ENCODE results near the gene CSDE1. TPM values are rescaled to one million over a fixed set of nuclear protein-coding genes. Genes with fewer than 3 reads are reported as not detected.
A peak's percentile ranks its signal among the peaks of the same experiment; 100 is the strongest.
"Not testable (repeated sequence)": the region's sequence is repeated elsewhere in the genome, so short reads cannot be mapped to it uniquely, and the experiment has no call there.

Gene CSDE1
- total RNA-seq, 1 donor from 2014 or later: 592 TPM

DNA sequence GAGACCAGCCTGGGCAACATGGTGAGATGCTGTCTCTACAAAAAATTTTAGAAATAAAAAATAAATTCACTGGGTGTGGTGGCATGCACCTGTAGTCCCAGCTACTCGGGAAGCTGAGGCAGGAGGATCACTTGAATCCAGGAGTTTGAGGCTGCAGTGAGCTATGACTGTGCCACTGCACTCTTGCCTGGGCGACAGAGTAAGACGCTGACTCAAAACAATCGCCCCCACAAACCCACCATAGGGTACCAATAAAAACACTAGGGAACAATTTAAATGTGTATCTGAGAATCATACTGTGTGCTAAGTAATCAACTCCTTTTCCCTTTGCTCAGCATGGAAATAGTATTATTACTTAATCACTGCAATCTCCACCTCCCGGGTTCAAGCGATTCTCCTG is 4.1 kb downstream of the CSDE1 start:
- DNase-seq (ENCODE audit: low spot score); intact Hi-C loops (cut with DNase I); ATAC-seq: not testable (repeated sequence)

DNA sequence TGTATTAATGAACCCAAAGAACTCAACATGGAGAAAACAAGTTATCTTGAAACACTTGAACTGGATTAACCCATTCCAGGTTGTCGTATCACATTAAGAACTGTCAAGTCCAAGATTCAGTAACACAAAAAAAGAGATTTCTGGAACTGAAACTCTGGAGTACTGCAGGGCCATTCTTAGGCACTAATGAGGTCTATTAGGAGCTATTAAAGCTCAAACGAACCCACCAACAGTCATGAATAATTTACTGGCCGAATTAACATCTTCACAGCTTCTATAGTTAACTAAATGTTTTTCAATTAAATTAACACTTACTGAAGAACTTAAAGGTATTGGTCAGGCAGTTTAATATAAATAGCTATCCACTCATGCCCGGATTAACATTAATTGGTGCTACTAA is 4.6 kb downstream of the CSDE1 start:
- ATAC-seq: no peak
- intact Hi-C loops (cut with DNase I): no loop called here
- no peak for DNase-seq (ENCODE audit: low spot score)

DNA sequence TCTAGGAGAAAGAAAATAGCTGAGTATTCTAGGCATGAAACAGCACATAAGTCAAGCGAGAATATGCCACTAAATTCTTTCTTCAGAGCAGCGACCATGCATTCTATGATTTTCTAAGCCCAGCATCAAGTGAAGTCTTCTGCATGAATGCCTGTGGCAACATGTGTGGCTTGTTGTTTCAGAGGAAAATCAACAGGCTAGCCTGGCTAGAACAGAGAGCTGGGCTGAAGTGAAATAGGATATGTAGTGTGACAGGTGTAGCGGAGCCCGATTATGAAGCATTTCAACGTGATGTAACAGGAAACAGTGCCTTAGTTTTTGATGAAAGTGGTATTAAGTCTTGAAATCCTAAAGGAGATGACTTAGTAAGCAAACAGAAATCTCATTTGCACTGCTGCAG is 7.0 kb downstream of the CSDE1 start:
- ATAC-seq (no peak), DNase-seq (ENCODE audit: low spot score) (no peak)
- intact Hi-C loops (cut with DNase I): no loop called here

DNA sequence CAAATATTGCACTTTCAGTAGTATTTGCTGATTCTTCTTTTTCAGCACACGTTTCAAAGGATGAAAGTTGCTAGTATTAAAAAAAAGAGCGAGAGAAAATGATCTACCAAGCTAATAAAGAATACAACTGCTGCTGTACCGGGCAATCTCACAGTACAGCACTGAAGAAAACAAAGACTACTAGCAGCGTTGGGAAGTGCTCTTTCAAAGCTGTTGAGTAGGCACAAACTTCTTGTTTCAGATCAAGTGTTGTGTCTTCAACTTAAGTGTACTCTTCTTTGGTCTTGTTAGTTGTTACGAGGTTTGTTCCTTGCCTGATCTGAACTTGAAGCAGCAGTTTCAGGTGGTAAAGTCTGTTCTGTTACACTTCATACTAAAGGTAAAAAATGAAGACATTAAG is 7.9 kb downstream of the CSDE1 start:
- DNase-seq (ENCODE audit: low spot score) (no peak), ATAC-seq (no peak)
- intact Hi-C loops (cut with DNase I): no loop called here

DNA sequence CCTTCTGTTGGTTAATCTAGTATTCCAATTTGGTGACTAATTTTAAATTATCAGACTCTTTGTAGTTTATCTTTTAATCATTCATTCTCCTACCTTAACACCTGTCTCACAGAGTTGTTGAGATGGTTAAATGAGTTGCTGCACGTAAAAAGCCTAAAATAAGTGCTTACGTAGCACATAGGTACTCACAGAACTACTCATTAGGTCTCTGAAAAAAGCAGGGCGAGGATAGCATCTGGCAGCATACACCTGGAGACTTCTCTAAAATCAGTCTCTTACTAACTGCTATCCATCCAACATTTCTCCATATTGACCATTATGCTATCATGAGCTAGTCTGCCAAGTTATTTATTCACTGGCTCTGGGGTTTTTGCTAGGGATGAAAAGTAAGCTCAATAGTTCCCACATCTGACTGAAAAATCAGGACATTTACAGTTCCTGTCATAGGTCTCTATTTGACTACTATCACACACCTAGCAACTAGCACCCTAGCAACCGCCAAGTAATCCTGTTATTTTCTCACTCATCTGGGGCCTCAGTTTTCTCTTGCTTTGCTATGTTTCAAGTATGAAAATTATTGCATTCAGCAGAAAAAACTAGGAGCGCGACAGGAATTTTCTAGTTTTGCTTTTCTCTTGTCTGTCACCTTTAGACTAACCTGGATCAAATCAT is 11.2 kb downstream of the CSDE1 start:
- intact Hi-C loops (cut with DNase I): no loop called here
- no peak for DNase-seq (ENCODE audit: low spot score)
- no peak for ATAC-seq

DNA sequence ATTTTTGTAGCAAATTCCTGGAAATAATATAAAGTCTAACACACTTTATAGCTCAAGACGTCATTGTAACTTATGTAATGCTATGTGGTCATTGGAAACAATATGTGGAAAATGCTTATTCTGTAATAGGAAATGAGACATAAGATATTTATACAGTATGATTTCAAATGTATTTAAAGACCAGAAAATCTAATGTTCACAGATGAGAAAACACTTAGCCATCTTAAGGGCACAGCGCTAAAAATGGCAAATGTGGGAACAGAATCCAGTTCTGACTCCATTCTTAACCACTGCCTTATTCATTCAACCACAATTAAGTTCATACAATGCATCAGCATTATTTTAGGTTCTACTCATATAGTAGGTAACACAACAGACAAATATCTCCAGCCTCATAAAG is 12.5 kb downstream of the CSDE1 start:
- DNase-seq (ENCODE audit: low spot score): no peak

DNA sequence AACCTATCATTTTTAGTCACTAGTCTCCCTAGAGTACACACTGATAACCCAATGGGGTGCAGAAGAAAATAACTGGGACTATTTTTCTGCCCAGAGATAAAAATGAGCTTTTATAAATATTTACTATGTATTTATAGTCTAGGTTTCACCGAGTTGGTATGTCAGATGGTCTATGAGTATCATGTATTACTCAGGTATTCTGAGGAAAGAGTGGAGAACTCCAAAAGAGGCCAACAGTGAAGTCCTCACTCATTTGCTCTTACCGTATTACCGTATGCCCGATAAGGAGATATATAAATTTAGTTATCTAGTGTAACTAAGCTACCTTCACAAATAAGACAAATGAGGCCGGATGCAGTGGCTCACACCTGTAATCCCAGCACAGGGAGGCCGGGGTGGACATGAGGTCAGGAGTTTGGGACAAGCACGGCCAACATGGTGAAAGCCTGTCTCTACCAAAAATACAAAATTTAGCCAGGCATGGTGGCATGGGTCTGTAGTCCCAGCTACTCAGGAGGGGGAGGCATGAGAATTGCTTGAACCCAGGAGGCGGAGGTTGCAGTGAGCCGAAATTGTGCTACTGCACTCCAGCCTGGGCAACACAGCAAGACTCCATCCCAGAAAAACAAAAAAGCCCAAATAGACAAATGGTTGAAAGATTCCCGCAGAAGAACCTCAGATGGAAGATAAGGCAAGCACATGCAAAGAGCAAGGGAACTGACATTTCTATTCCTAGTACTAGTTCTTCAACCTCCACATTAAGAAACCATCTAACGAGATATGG is 15.6 kb downstream of the CSDE1 start:
- intact Hi-C loops (cut with DNase I): no loop called here
- ATAC-seq (no peak), DNase-seq (ENCODE audit: low spot score) (no peak)

More for the DNA sequence above, 12.5 kb downstream of the CSDE1 start:
- intact Hi-C loops (cut with DNase I): no loop called here
- ATAC-seq: no peak

DNA sequence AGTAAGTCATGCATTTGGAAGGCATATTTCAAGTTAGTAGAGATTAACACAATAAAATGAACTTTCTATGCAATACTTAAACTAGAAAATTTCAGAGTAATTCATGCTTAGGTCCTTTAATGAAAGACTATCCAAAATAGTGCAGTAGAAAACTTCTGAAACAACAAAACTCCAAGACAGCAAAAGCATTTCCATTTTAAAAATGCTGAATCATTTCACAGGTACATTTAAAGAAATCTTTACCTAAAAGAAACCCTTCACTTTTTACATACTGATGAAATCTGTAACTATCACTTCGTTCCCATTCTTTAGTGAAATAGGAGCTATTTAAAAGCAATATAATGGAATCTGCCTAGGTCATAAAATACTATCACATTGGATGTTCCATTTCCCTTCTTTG is 17.5 kb downstream of the CSDE1 start:
- DNase-seq (ENCODE audit: low spot score): no peak
- intact Hi-C loops (cut with DNase I): no loop called here
- ATAC-seq: no peak

DNA sequence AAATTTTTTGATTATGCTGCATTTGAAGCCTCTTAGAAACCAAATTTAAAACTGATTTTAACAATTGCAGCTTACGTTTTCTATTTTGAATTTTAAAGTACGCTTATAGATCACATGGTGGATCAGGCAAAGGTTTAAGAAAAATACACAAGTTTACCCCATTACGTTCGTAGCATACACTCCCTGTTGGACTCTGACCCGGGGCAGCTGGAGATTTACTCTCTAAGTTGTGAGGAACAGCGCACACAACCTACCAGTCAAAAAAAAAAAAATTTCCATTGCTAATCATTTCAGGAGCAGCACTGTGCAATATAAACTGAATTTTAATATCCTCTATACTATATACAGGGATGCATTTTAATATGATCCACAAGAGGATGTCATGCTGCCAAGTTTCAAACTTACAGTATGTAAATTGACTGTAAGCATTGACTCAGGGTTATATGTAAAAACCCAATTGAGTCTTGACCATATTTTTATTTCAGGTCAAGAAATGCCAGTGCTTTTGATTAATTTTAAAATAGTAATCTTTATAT is 20.4 kb downstream of the CSDE1 start:
- ATAC-seq (no peak), DNase-seq (ENCODE audit: low spot score) (no peak)
- intact Hi-C loops (cut with DNase I): no loop called here

DNA sequence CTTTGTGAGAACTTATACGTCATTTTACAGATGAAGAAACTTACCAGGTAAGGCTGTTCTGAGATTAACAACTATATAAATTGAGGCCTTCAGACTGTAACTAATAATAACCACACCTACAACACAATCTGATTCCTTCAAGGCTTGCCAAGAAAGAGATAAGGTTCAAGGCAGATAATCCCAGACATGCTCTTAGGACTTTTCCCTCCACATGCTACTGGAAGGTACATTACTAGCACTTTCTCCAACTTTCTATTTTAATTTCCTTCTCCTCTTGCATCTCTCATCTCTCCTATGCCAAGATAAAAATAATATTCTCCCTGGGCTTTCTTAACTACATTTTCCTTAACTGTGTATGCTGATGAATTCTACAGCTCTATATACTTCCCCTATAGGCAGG is 22.3 kb downstream of the CSDE1 start:
- DNase-seq (ENCODE audit: low spot score) (no peak), ATAC-seq (no peak)
- intact Hi-C loops (cut with DNase I): no loop called here

DNA sequence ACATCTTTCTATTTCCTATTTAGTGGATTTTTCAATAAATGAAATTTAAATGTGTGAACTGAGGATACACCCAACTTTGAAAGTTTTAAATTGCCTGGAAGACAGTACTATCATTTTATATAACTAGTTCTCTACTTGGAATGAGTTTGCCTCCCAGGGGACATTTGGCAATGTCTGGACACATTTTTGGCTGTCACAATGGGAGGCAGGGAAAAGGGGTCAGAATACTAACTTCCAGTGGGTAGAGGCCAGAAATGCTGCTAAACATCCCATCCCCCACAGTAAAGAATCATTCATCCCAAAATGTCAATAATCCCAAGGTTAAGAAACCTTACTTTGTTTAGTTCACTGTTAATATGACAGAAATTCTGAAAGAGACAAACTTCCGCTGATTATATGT is 28.0 kb downstream of the CSDE1 start:
- DNase-seq (ENCODE audit: low spot score): no peak
- ATAC-seq: no peak
- intact Hi-C loops (cut with DNase I): no loop called here

DNA sequence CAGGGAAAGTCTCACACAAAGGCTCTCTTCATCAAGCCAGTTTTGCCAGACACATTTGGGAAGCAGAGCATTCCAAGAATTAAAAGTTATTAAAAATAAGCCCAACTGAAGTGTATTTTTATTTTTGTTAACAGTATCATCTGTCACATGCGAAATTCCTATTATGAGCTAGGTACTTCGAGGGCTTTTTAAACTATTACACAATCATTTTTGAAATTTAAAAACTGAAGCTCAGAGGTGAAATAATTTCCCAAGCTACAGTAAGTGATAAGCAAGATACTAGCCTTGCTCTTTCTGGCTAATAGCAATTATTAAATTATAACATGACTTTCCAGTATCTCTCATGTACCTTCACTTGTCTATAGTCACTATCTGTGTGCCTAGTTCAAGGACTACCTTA is 29.2 kb downstream of the CSDE1 start:
- ATAC-seq (no peak), DNase-seq (ENCODE audit: low spot score) (no peak)
- intact Hi-C loops (cut with DNase I): no loop called here

DNA sequence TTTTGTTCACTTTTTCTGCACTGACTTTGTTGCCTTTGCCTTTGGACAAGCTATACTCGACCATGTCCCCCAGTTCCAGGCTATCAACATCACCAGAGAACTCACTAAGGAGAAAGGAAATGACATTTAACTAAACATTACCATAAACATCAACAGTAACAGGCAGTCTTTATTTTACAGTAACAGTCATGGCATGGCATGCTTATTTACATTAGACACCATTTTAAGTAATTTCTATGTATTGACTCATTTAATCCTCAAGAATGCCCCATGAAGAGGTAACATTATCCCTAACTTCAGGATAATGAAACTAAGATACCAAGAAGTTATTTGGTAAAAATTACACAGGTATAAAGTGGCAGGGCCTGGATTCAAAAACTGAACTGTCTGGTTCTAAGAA is 32.6 kb downstream of the CSDE1 start:
- ATAC-seq: no peak

DNA sequence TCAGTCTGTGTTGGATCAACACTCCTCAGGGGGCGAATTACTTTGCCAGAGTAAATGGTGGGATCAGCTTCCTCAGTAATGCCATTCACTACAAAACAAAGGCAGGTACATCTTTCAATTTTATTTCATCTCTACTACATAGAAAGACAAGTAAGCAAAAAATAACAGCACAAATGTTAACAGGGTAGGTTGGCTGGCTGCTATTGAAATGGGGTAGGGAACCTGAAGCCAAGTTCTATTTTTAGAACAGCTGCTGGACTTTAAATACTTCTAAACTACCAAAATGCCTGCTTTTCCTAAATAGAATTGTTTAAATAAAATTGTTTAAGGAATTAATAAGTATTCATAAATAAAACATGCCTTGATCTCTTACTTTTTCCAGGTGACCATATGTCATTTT is 33.9 kb downstream of the CSDE1 start:
- ATAC-seq: no peak
- intact Hi-C loops (cut with DNase I): no loop called here
- no peak for DNase-seq (ENCODE audit: low spot score)

More for the DNA sequence above, 32.6 kb downstream of the CSDE1 start:
- intact Hi-C loops (cut with DNase I): no loop called here
- DNase-seq (ENCODE audit: low spot score): no peak

DNA sequence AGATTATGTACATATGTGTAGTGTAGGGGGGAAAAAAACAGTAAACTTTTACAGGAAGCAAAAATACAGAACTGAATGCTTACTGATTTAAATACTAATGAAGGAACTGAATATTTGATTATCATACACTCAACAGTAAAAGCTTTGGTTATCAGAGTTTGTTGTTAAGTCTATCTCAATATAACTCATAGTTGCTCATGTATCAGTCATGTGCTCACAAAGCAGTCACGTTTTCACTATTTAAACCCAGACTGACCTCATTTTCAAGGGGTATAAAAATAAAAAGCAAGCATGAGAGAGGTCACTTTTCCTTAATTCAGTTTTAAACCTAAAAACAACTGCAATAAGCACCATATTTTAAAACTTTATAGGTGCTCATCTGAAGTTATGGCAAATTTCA is 34.3 kb downstream of the CSDE1 start:
- intact Hi-C loops (cut with DNase I): no loop called here
- ATAC-seq (no peak), DNase-seq (ENCODE audit: low spot score) (no peak)

DNA sequence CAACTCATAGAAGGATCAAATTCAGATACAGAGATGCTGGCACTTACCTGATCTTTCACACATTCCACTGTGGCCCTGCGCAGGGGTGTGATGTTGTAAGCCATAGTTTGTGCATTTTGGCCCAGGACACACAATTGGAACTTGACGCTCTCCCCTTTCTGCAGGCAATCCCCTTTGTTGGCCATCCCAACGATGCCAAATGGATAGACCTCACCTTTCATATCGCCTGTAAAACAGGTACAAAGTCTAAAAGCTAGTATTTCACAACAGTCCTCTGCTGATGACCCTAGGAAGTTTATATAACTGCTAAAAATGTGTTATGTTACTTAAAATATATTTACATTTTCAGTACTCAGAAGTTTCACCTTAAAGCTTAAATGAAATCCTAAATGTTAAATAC is 37.3 kb downstream of the CSDE1 start:
- ATAC-seq (no peak), DNase-seq (ENCODE audit: low spot score) (no peak)
- intact Hi-C loops (cut with DNase I): no loop called here

DNA sequence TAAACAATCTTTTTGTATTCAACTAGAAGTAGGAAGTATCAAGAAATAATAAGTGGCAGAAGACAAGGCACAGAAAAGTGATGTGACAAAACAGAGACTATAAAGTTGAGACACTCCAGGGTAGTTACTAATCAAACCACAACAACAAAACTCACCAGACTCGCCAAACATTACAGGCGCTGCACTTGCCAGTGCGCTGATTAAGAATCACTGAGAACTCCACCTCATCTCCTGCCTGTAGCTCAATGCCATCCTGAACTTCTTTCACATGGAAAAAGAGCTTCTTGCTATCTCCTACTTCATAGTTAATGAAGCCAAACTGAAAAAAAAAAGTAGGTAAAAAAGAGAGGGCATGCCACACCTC is 38.4 kb downstream of the CSDE1 start:
- no peak for DNase-seq (ENCODE audit: low spot score)
- ATAC-seq: no peak
- intact Hi-C loops (cut with DNase I): no loop called here

DNA sequence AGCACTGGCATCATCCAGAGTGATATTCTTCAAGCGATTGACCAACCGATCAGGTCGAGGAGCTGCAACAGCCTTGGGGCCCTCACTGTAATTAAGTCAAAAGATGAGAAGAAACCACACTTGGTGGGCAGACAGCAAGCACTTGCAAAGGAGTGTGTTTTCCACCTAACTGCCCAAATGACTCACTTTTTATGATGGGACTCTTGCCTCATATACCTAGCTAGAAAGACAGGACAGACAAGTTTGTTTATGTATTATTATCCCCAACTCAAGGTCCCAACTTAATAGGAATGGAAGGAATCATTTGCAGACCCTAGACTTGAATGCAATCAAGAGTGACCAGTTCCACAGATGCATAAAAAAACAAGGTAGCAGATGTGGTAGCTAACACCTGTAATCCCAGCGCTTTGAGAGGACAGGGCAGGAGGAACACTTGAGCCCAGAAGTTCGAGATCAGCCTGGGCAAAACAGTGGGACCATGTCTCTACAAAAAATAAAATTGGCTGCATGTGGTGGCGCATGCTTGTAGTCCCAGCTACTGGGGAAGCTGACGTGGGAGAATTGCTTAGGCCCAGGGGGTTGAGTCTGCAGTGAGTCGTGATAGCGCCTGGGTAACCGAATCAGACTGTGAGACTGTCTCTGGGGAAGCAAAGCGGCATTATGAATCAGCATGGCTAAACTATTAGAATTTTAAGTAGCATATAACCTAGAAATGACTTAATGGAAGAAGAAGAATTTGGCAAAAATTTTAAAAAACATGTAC is 38.9 kb downstream of the CSDE1 start:
- no peak for ATAC-seq
- intact Hi-C loops (cut with DNase I): no loop called here

DNA sequence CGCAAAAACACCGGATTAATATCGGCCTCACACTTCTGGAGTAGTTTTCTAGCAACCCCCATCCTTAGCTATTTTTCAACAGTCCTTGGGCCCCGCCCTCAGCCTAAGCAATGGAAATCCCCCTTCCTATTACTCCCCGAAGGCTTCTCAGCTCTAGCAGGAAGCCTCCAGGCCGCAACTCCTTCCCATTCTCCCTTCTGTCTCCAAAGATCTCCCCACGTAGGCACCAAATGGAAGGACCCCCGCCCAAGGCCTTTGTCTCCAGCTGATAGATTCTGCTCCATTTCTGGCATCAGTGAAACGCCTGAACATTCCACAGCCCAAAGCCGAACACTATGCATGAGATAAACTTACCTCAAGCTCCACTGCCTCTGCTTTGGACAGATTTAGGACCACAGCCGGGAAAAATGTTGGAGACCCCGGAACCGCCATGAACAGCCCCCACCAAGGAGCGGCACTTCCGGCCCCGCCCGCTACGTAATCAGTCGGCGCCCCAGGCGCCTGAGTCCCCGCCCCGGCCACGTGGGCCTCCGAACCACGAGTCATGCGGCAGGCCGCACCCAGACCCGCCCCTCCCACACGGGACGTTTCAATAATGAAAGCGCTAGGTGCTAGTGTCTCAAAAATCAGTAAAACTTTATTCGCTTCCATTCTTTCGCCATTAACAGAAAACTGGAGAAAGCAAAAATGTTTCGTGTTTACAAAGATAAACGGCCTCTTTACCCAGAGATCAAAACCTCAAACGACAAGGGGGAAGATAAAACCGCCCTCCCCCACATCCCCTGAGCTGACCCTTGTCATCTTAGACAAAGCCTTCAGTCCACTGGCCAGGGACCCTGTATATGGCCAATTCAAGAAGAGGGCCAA is 41.2 kb downstream of the CSDE1 start, which contains the start of gene NRAS:
NRAS (minus strand) TSS at position 468 of the 867 bp plus-strand sequence. CDS start 611 bp downstream, outside the sequence.
- ATAC-seq: peak; percentile 100
- intact Hi-C loops (cut with DNase I): no loop called here
- peak; percentile 98 for DNase-seq (ENCODE audit: low spot score)

More for the DNA sequence above, 38.9 kb downstream of the CSDE1 start:
- DNase-seq (ENCODE audit: low spot score): no peak
